Liver (tissue), 3 donors: Measurements from ENCODE around the gene TPK1.

Experiments
- GABPA ChIP-seq, 2 donors: IDR thresholded peaks in 1 of 2; conservative IDR thresholded peaks in 1 of 2; 2 replicates each; pipeline ENCODE4 v1.6.1; 2016; ENCODE audit warnings: antibody characterized with exemption in 2 of 2, mild to moderate bottlenecking in 1 of 2, moderate library complexity in 1 of 2
- TF ChIP-seq, protein P1 (sequence below): fragments of 150-350 bp; IDR thresholded peaks from 2 replicates; pipeline ENCODE4 v1.5.1; 2017; ENCODE audit warnings: improper control_type of control experiment, low read depth, low read length; ENCODE audit not compliant: missing input control
- donor health status: healthy.
- donor health status: healthy.

DNA sequence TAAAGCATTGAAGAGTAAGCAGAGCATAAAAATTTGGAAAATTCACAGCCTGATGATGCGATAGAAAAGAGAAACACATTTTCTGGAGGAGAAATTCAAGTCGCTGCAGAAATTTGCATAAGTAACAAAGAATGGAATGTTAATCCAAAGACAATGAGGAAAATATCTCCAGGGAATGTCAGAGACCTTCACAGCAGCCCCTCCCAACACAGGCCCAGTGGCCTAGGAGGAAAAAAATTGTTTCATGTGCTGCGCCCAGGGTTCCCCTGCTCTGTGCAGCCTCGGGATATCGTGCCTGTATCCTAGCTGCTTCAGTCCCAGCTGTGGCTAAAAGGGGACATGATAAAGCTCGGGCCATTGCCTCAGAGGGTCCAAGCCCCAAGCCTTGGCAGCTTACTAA is 206.8 kb downstream of the TPK1 start:
- TF ChIP-seq, protein P1, sequence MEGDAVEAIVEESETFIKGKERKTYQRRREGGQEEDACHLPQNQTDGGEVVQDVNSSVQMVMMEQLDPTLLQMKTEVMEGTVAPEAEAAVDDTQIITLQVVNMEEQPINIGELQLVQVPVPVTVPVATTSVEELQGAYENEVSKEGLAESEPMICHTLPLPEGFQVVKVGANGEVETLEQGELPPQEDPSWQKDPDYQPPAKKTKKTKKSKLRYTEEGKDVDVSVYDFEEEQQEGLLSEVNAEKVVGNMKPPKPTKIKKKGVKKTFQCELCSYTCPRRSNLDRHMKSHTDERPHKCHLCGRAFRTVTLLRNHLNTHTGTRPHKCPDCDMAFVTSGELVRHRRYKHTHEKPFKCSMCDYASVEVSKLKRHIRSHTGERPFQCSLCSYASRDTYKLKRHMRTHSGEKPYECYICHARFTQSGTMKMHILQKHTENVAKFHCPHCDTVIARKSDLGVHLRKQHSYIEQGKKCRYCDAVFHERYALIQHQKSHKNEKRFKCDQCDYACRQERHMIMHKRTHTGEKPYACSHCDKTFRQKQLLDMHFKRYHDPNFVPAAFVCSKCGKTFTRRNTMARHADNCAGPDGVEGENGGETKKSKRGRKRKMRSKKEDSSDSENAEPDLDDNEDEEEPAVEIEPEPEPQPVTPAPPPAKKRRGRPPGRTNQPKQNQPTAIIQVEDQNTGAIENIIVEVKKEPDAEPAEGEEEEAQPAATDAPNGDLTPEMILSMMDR = no peak
- no peak for TF ChIP-seq GABPA (IDR thresholded peaks at IDR 0.05 in 1 of 2, conservative IDR thresholded peaks at IDR 0.05 in 1 of 2)
